Effector CD8-positive, alpha-beta T cell (primary cell): ENCODE measurements around the gene RRP1.

Experiments
- DNase-seq: peaks from one replicate; lab custom pipeline; 2025; lab: John Stamatoyannopoulos, UW

RRP1 gene

GRCh38 chr21:43758811-43759210, 30.6 kb upstream of the RRP1 start:
- DNase-seq: no peak

- DNase-seq: no peak
These were observed 29.7 kb upstream of the RRP1 start for GRCh38 chr21:43759651-43760050.

DNA sequence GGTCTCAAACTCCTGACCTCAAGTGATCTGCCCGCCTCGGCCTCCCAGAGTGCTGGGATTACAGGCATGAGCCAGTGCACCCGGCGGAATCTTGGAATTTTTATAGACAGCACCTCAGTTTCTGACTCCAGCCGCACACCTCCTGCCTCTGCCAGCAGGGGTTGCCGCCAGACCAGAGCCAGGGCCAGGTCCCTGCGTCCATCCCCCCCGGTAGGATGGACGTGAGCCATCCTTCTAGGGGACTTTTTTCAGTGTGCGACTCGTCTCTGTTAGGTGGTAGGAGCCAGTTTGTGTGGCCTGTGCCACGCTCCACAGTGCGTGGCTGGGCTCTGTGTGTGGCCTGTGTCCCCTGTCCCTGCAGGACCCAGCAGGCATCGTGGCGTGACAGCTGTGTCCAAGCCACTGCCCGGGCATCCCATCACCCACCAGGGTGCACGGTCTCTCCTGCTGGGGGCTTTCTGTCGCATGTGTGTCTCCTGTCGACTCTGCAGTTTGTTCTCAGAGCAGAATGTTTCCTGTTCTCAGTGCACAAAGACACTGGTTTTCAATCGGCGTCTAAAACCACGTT, 28.9 kb upstream of the RRP1 start:
- DNase-seq: no peak

- no peak for DNase-seq
These were observed 27.5 kb upstream of the RRP1 start for GRCh38 chr21:43761886-43762285.

DNA sequence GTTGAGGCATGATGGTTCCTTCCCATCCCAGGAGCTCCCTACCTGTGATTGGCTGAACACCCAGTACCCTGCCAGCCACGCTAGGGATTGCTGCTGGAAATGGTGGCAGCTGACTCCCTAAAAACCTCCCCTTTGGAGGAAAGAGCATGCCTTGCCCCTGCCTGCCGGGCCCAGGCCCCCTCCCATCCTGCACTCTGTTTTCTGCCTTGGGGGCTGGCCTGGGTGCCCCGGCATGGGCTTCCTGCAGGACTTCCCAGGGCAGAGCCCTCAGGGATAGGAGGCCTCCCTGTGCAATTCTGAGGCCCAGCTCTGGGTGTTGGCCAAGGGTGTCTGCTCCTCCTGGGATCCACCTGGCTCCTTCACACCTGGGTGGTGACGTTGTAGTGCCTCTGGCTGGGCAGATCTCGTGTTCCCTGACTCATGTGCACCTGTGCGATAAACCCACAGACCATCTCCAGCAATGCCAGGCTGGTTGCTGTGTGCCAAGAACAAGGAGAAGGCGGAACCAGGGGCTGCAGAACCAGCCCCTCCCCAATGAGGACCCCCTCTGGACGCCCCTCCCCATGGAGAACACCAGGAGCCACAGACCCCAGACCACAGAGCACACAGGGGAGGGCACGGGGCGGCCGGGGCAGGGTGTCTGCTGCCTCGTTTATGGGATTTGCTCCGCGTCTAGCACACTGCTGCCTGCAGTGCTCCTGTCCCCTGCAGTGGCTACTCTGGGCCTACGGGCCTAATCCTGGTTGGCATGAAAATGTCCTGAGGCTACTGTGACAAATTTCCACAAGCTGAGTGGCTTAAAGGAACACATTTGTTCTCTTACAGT, 26.9 kb upstream of the RRP1 start:
- DNase-seq: no peak

GRCh38 chr21:43763901-43764523, 25.4 kb upstream of the RRP1 start:
- no peak for DNase-seq

DNA sequence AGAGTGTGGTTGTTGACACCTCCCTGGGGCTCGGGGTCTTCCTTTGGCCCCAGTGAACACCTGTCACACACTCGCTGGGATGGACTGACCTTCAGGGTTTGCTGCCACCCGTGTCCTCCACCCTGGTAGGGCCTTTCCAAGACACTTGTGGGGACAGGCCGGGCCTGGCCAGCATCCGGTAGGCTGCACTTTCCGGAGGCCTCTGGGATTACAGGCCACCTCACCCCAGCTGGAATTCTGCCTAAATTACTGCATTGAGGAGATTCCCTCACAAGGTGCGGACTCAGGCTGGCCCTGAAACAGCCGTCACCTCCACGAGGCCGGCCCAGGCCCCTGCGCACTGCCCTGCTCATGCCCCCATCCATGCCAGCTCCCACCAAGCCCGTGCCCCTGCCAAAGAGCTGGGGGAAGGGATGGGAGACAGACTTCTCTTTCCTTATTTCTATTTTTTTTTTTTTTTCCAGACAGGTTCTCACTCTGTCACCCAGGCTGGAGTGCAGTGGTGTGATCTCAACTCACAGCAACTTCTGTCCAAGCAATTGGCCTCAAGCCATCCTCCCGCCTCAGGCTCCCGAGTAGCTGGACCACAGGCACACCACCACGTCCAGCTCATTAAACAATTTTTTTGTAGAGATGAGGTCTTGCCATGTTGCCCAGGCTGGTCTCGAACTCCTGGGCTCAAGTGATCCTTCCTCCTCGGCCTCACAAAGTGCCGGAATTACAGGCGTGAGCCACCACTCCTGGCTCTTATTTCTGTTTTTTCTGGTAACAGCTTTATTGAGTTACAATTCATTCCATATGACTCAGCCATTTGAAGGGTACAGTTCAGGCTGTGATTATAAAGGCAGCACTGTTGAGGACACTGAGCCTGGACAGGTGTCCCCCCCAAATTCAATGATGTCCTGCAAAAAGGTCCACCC, 24.5 kb upstream of the RRP1 start:
- no peak for DNase-seq

- DNase-seq: no peak
These were observed 22.5 kb upstream of the RRP1 start for GRCh38 chr21:43766734-43767497.

GRCh38 chr21:43767498-43767983, 21.8 kb upstream of the RRP1 start:
- no peak for DNase-seq

DNA sequence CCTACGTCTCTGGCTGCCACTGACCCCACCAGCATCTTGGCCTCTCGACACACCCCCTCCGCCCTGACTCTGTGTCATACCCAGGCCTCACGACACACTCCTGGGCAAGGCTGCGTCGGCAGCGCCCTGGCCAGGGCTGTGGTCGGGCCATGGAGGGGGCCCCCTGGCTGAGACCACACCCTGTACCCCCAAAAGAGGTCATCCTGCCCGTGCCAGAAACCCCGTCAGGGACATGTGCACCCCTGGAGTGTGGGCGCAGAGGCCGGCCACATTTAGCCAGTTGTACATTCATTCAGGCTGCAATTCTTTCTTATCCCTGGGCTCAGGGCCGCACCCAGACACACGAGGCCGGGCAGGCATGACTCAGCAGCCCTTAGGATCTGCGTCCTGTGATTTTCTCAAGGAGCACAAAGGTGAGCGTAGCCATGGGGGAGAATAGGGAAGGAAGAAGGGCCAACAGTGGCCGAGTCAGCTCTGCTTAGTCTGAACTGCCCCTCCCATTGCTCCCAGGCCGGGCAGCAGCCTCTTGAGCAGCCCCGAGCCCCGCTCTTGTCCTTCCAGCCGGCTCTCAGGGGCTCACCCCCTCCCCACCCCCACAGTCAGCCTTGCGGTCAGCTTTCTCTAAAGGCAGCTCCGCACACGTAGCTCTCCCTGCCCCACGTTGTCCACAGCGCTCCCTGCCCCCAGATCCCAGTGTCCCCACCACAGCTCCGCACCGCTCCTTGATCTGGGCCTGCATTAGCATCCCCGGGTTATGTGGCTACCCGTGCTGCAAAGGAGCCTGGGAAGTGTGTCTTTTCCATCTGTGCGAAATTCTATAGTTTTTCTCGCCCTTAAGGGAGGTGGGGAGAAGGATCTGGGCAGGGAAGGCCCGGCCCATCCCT, 21.2 kb upstream of the RRP1 start:
- no peak for DNase-seq

- DNase-seq: no peak
These were observed 20.6 kb upstream of the RRP1 start for GRCh38 chr21:43768868-43769167.

DNA sequence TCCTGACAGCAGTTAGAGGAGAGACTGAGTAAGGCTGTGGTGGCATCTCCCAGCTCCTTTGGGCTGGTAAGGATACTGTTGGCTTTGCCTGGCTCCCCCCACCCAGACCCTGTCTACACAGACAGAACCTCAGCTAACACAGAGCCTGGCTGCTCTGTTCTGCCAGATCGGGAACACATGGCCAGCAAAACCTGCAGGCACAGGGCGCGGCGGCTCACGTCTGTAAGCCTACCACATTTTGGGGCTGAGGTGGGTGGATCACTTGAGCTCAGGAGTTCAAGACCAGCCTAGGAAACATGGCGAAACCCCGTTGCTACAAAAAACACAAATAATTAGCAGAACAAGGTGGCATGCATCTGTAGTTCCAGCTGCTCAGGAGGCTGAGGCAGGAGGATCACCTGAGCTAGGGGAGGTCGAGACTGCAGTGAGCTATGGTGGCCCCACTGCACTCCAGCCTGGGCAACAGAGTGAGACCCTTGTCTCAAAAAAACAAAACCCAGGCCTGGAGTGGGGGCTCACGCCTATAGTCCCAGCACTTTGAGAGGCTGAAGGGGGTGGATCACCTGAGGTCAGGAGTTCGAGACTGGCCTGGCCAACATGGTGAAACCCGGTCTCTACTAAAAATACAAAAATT, 19.9 kb upstream of the RRP1 start:
- DNase-seq: no peak

GRCh38 chr21:43770066-43770655, 19.2 kb upstream of the RRP1 start:
- no peak for DNase-seq

GRCh38 chr21:43771199-43771675, 18.1 kb upstream of the RRP1 start:
- no peak for DNase-seq

DNA sequence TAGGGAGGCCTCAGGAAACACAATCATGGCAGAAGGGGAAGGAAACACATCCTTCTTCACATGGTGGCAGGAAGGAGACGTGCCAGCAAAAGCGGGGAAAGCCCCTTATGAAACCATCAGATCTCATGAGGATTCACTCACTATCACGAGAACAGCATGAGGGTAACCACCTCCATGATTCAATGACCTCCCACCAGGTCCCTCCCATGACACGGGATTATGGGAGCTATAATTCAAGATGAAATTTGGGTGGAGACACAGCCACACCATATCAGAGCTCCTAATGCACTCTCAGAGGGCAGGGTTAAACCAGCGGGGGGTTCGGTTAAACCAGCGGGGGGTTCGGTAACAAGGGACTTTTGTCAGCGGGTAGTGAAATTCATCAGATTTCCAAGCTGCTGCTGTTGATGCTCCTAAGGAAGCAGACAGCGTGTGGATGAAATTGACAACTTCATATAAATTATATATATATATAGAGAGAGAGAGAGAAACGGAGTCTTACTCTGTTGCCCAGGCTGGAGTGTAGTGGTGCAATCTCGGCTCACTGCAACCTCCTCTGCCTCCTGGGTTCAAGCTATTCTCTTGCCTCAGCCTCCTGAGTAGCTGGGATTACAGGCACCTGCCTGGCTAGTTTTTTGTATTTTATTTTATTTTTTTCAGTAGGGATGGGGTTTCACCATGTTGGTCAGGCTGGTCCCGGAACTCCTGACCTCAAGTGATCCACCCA, 17.5 kb upstream of the RRP1 start:
- DNase-seq: no peak

DNA sequence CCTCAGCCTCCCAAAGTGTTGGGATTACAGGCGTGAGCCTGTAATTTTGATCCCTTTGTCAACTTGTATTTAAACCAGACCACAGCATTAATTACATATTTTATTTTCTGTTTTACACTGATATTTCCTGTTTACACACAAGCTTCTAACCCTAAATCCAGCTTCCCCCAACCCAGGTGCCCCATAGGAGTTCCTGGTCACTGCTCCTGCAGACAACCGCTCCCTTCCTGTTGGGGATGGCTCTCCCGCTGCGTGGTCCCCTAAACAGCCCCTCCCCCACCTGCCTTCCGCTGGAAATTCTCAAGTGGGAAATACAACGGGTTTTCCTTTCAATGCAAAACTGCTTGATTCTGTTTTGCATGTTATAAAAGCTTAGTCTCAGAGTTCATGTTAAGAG, 17.0 kb upstream of the RRP1 start:
- DNase-seq: no peak

- DNase-seq: no peak
These were observed 15.2 kb upstream of the RRP1 start for GRCh38 chr21:43774163-43774562.

DNA sequence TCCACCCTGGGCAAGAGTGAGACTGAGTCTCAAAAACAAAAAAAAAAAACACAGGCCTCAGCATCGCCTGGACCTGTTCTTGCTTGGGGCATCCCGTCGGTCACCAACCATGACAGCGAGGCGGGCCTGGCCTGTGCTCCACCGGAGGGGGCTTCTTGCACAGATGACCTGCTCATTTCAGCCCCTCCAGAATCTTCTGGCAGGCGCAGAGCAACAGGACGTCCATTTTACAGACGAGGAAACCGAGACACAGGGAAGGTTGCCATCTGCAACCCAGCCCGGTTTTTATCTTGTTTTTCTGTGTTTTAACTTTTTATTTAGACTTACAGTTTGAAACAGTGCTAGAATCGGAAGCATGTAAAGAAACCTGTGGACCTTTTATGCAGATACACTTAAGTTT, 14.2 kb upstream of the RRP1 start:
- DNase-seq: no peak
